ENCODE data around the gene RNF220. TPM values are rescaled to one million over a fixed set of nuclear protein-coding genes. Genes with fewer than 3 reads are reported as not detected.

The RNF220 gene
- total and polyA plus RNA-seq, 7 experiments from 2014 or later = 83.1 to 127 (median 95.9) TPM

GRCh38 chr1:44447051-44447810, 42.2 kb downstream of the RNF220 start:
- no peaks in the 10 kb centered on the region for H3K4me1 ChIP-seq (ENCODE audit: control insufficient read depth in 2 of 2, insufficient read depth in 2 of 2, low read length in 2 of 2)
- H3K27me3 ChIP-seq (ENCODE audit: control insufficient read depth in 2 of 2, insufficient read depth in 2 of 2, low read length in 2 of 2) = no peaks in the 10 kb centered on the region
- H3K9me3 ChIP-seq (ENCODE audit: control insufficient read depth in 2 of 3, low read length in 3 of 3) = no peaks in the 10 kb centered on the region
- Mint-ChIP-seq H3K4me3 (no peak overlapping the region), H3K4me1 (no peaks in the 10 kb centered on the region), H3K9me3 (no peaks in the 10 kb centered on the region), H3K36me3 (no peaks in the 10 kb centered on the region), H3K27me3 (peaks cover 0 to 18% (median 11%) of the 10 kb centered on the region in 5 donors), H3K27ac (no peak overlapping the region)
- POLR2A ChIA-PET = interaction anchor here (1.0 kb wide), 1 partner anchor 227 kb away, joined by 3 read pairs; the partner anchor contains the start of genes ARMH1 and TMEM53
- H3K36me3 ChIP-seq (ENCODE audit: control insufficient read depth in 2 of 3, insufficient read depth in 3 of 3, low read length in 3 of 3) = no peaks in the 10 kb centered on the region
- intact Hi-C loops (cut with micrococcal nuclease) = no loop called here
- CTCF ChIA-PET = no interaction called here
- no peak overlapping the region for H3K4me3 ChIP-seq (ENCODE audit: low read length)
- ATAC-seq (no peak), DNase-seq (no peak)
- H3K27ac ChIP-seq (ENCODE audit: low read depth, low read length) = no peak overlapping the region

- peaks cover 0 to 23% (median 4%) of the 10 kb centered on the region in 11 donors for H3K9me3 Mint-ChIP-seq
- no peak overlapping the region for H3K4me3 Mint-ChIP-seq
- DNase-seq (no peak), ATAC-seq (no peak)
- H3K36me3 Mint-ChIP-seq = peaks cover 0 to 5% (median 4%) of the 10 kb centered on the region in 5 donors
- no peak overlapping the region for H3K4me3 ChIP-seq (ENCODE audit: low read length)
- no peaks in the 10 kb centered on the region for H3K9me3 ChIP-seq (ENCODE audit: control insufficient read depth in 2 of 3, low read length in 3 of 3)
- ChIA-PET CTCF (interaction anchor here (0.6 kb wide), 1 partner anchor 93 kb away, joined by 4 read pairs; no protein-coding TSS in a partner anchor), POLR2A (no interaction called here)
- H3K4me1 Mint-ChIP-seq = no peaks in the 10 kb centered on the region
- H3K4me1 ChIP-seq (ENCODE audit: control insufficient read depth in 2 of 2, insufficient read depth in 2 of 2, low read length in 2 of 2) = no peaks in the 10 kb centered on the region
- intact Hi-C loops (cut with micrococcal nuclease) = no loop called here
- H3K27me3 Mint-ChIP-seq = peaks cover 38 to 48% (median 41%) of the 10 kb centered on the region in 5 donors
- peaks cover 0 to 4% of the 10 kb centered on the region in 2 donors for H3K27me3 ChIP-seq (ENCODE audit: control insufficient read depth in 2 of 2, insufficient read depth in 2 of 2, low read length in 2 of 2)
- H3K27ac ChIP-seq (ENCODE audit: low read depth, low read length) = no peak overlapping the region
- no peak overlapping the region for H3K27ac Mint-ChIP-seq
- no peaks in the 10 kb centered on the region for H3K36me3 ChIP-seq (ENCODE audit: control insufficient read depth in 2 of 3, insufficient read depth in 3 of 3, low read length in 3 of 3)
Observed at GRCh38 chr1:44453798-44454349, 48.8 kb downstream of the RNF220 start.

GRCh38 chr1:44454704-44455103, 49.6 kb downstream of the RNF220 start:
- Mint-ChIP-seq H3K9me3 (peaks cover 0 to 23% (median 4%) of the 10 kb centered on the region in 11 donors), H3K27me3 (peaks cover 44 to 49% (median 47%) of the 10 kb centered on the region in 5 donors), H3K36me3 (peaks cover 0 to 5% (median 4%) of the 10 kb centered on the region in 5 donors), H3K27ac (no peak overlapping the region), H3K4me3 (no peak overlapping the region), H3K4me1 (peaks cover 0 to under 1% (median 0%) of the 10 kb centered on the region in 7 donors)
- ChIA-PET POLR2A (no interaction called here), CTCF (interaction anchor here (0.5 kb wide), 1 partner anchor 690 kb away, joined by 3 read pairs; no protein-coding TSS in a partner anchor)
- H3K27me3 ChIP-seq (ENCODE audit: control insufficient read depth in 2 of 2, insufficient read depth in 2 of 2, low read length in 2 of 2) = peaks cover 0 to 4% of the 10 kb centered on the region in 2 donors
- H3K4me1 ChIP-seq (ENCODE audit: control insufficient read depth in 2 of 2, insufficient read depth in 2 of 2, low read length in 2 of 2) = no peaks in the 10 kb centered on the region
- intact Hi-C loops (cut with micrococcal nuclease) = no loop called here
- no peak overlapping the region for H3K4me3 ChIP-seq (ENCODE audit: low read length)
- ATAC-seq (no peak), DNase-seq (no peak)
- no peak overlapping the region for H3K27ac ChIP-seq (ENCODE audit: low read depth, low read length)
- no peaks in the 10 kb centered on the region for H3K36me3 ChIP-seq (ENCODE audit: control insufficient read depth in 2 of 3, insufficient read depth in 3 of 3, low read length in 3 of 3)
- H3K9me3 ChIP-seq (ENCODE audit: control insufficient read depth in 2 of 3, low read length in 3 of 3) = no peaks in the 10 kb centered on the region

GRCh38 chr1:44460107-44460882, 55.2 kb downstream of the RNF220 start:
- no peak overlapping the region for H3K27ac Mint-ChIP-seq
- peaks cover 0 to 9% (median 4%) of the 10 kb centered on the region in 11 donors for H3K9me3 Mint-ChIP-seq
- H3K27ac ChIP-seq (ENCODE audit: low read depth, low read length) = no peak overlapping the region
- peaks cover 0 to 5% (median 0%) of the 10 kb centered on the region in 7 donors for H3K4me1 Mint-ChIP-seq
- H3K27me3 ChIP-seq (ENCODE audit: control insufficient read depth in 2 of 2, insufficient read depth in 2 of 2, low read length in 2 of 2) = no peaks in the 10 kb centered on the region
- no peak overlapping the region for H3K4me3 Mint-ChIP-seq
- ChIA-PET POLR2A (no interaction called here), CTCF (no interaction called here)
- DNase-seq = no peak
- intact Hi-C loops (cut with micrococcal nuclease) = no loop called here
- H3K36me3 ChIP-seq (ENCODE audit: control insufficient read depth in 2 of 3, insufficient read depth in 3 of 3, low read length in 3 of 3) = no peaks in the 10 kb centered on the region
- ATAC-seq = peak; percentile 57
- no peaks in the 10 kb centered on the region for H3K4me1 ChIP-seq (ENCODE audit: control insufficient read depth in 2 of 2, insufficient read depth in 2 of 2, low read length in 2 of 2)
- no peaks in the 10 kb centered on the region for H3K9me3 ChIP-seq (ENCODE audit: control insufficient read depth in 2 of 3, low read length in 3 of 3)
- no peak overlapping the region for H3K4me3 ChIP-seq (ENCODE audit: low read length)
- H3K27me3 Mint-ChIP-seq = peaks cover 43 to 54% (median 47%) of the 10 kb centered on the region in 5 donors
- no peaks in the 10 kb centered on the region for H3K36me3 Mint-ChIP-seq

- POLR2A ChIA-PET = no interaction called here
Observed at GRCh38 chr1:44464361-44464760, 59.3 kb downstream of the RNF220 start.

GRCh38 chr1:44467566-44467965, 62.5 kb downstream of the RNF220 start:
- no peak for ATAC-seq
- intact Hi-C loops (cut with micrococcal nuclease) = no loop called here
- Histone ChIP-seq H3K27me3 (ENCODE audit: control insufficient read depth in 2 of 2, insufficient read depth in 2 of 2, low read length in 2 of 2) (no peaks in the 10 kb centered on the region), H3K4me3 (ENCODE audit: low read length) (no peak overlapping the region), H3K9me3 (ENCODE audit: control insufficient read depth in 2 of 3, low read length in 3 of 3) (no peaks in the 10 kb centered on the region), H3K4me1 (ENCODE audit: control insufficient read depth in 2 of 2, insufficient read depth in 2 of 2, low read length in 2 of 2) (no peaks in the 10 kb centered on the region), H3K36me3 (ENCODE audit: control insufficient read depth in 2 of 3, insufficient read depth in 3 of 3, low read length in 3 of 3) (no peaks in the 10 kb centered on the region), H3K27ac (ENCODE audit: low read depth, low read length) (no peak overlapping the region)
- Mint-ChIP-seq H3K36me3 (peaks cover 0 to 7% (median 0%) of the 10 kb centered on the region in 5 donors), H3K4me3 (no peak overlapping the region), H3K27ac (no peak overlapping the region), H3K9me3 (peaks cover 0 to 20% (median 4%) of the 10 kb centered on the region in 11 donors), H3K27me3 (peaks cover 17 to 31% (median 25%) of the 10 kb centered on the region in 5 donors), H3K4me1 (peaks cover 0 to 4% (median 2%) of the 10 kb centered on the region in 7 donors)
- CTCF ChIA-PET = no interaction called here
- no peak for DNase-seq
- POLR2A ChIA-PET = no interaction called here

More at GRCh38 chr1:44464361-44464760, 59.3 kb downstream of the RNF220 start:
- H3K27me3 ChIP-seq (ENCODE audit: control insufficient read depth in 2 of 2, insufficient read depth in 2 of 2, low read length in 2 of 2) = no peaks in the 10 kb centered on the region
- Mint-ChIP-seq H3K4me3 (no peak overlapping the region), H3K36me3 (peaks cover 0 to 4% (median 0%) of the 10 kb centered on the region in 5 donors), H3K9me3 (peaks cover 0 to 9% (median 4%) of the 10 kb centered on the region in 11 donors), H3K4me1 (peaks cover 0 to 5% (median 0%) of the 10 kb centered on the region in 7 donors), H3K27me3 (peaks cover 19 to 35% (median 26%) of the 10 kb centered on the region in 5 donors), H3K27ac (no peak overlapping the region)
- H3K9me3 ChIP-seq (ENCODE audit: control insufficient read depth in 2 of 3, low read length in 3 of 3) = no peaks in the 10 kb centered on the region
- no peaks in the 10 kb centered on the region for H3K4me1 ChIP-seq (ENCODE audit: control insufficient read depth in 2 of 2, insufficient read depth in 2 of 2, low read length in 2 of 2)
- H3K4me3 ChIP-seq (ENCODE audit: low read length) = no peak overlapping the region
- H3K27ac ChIP-seq (ENCODE audit: low read depth, low read length) = no peak overlapping the region
- no peaks in the 10 kb centered on the region for H3K36me3 ChIP-seq (ENCODE audit: control insufficient read depth in 2 of 3, insufficient read depth in 3 of 3, low read length in 3 of 3)
- DNase-seq (no peak), ATAC-seq (no peak)
- intact Hi-C loops (cut with micrococcal nuclease) = no loop called here
- CTCF ChIA-PET = no interaction called here

All from naive thymus-derived CD4-positive, alpha-beta T cell (primary cell).